ENCODE results near the gene MLPH.

The MLPH gene

DNA sequence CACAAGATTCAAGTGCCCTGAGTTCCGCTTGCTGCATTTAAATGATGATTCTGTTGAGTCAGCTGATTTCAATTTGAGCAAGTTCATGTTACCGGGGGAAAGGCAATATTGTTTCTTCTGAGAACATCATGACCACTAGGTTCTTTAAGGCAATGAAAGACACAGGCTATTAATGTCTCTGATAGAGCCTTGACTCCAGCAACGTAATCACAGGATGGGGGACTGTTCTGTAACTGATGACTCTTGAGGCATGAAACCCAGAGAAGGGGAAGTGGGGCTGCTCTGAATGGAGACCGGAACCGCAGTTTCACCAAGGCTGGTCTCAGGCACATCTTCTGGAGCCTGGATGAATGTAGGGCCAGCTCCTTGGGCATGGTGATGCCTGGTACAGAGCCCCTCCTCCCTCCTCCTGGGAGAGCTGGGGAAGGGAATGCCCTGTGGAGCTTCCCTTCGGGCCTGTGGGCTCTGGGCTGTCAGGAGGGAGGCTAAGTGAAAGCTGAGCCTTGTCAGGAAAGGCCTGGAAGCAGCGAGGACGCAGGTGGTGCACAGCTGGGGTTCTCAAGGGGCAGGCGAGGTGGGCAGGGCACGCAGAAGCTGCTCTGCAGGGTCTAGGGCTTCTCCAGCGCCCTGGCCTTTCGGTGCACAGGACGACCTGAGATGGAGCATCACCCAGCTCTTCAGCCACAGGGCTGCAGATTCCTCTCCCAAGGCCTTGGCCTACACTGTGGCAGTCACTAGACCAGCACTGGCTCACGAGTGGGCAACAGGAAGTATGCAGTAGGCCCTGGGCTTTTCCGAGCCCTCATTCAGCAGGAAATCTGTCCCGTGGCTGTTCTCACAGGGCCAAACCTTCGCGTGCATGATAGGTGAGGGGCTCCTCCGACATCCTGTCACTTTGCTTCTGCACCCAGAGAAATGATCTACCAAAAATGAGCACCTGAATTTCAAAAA lies 42.7 kb downstream of the MLPH start:
- DNase-seq, result no peak

- DNase-seq, result no peak
Measured at GRCh38 chr2:237530472-237531433, 43.7 kb downstream of the MLPH start.

- no peak for DNase-seq
Measured at GRCh38 chr2:237532160-237532559, 45.1 kb downstream of the MLPH start.

DNA sequence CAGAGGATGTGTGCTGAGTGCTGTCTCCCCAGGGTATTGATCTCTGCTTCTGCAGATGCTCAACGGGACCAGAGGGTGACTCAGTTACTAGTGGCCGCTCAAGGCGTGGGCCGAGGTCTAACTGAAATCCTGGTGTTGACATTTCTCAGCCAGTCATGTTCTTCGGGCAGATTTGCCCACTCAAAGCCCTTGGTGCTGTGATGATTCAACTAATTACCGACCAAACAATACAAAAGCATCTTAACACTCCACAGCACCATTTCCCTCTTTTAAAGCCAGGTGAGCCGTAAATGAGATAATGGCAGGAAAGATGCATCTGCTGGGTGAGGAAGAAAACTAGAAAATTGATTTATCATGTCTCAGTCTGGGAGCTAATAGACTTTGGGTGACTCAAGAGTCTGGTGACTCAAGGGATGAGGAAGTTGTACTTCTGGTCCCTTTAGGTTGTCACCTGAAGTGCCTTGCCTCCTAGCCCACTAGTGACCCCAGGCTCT lies 46.7 kb downstream of the MLPH start:
- no peak for DNase-seq

DNA sequence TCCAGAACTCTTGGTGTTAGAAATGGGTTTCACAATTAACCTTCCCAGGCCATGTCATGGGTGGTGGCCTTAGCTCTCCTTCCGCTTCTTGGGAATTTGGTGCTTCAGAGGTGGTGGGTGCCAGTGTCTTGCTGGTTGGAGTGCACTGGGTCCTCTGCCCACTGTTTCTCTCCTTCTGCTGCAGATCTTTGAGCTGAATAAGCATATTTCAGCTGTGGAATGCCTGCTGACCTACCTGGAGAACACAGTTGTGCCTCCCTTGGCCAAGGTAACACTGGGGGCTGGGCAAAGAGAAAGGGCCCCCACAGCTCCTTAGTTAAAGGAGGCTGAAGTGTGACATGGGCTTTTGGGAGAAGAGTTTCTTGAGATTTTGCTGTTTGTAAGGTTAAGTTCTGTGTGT lies 47.3 kb downstream of the MLPH start:
- no peak for DNase-seq

- DNase-seq, result no peak
Measured at GRCh38 chr2:237535385-237536082, 48.5 kb downstream of the MLPH start.

GRCh38 chr2:237536083-237536415 lies 49.0 kb downstream of the MLPH start:
- no peak for DNase-seq

GRCh38 chr2:237536617-237537016 lies 49.6 kb downstream of the MLPH start:
- no peak for DNase-seq

DNA sequence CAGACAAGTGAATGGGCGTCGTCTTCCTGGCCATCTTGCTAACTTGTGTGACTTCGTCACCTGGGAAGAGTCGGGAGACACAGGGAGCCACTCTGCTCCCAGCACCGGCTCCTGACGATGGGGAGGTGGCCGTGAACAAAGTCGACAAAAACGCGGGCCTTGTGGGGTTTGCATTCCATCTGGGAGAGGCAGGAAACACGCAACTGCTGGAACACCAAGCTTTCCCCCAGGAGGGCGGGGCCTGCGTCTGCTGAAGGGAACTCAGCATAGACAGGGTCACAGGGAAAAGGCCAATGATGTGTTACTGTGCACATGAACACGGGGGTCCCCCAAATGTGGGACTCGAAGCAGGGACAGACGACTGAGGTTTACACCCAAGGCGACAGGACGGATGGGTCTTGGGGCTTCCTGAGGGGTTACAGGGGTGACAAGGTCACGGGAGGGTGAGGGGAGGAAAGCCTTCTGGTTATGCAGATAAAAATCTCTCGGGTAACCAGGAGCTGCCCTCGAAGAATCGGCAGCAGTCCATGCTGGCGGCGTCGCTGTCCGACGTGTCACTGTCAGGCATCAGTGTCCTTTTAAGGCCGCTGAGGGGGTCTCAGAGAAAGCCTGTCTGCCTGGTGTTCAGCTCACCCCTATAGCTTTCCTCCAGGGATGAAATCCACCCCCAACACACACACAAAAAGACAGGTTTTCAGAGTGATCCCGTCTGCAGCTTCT lies 51.1 kb downstream of the MLPH start:
- no peak for DNase-seq

- no peak for DNase-seq
Measured at GRCh38 chr2:237538901-237539300, 51.9 kb downstream of the MLPH start.

GRCh38 chr2:237539681-237540080 lies 52.6 kb downstream of the MLPH start:
- no peak for DNase-seq

- DNase-seq, result peak; percentile 10
Measured at GRCh38 chr2:237540223-237540775, 53.2 kb downstream of the MLPH start.

- DNase-seq, result peak; percentile 71
Measured at GRCh38 chr2:237540823-237541222, 53.8 kb downstream of the MLPH start.

DNA sequence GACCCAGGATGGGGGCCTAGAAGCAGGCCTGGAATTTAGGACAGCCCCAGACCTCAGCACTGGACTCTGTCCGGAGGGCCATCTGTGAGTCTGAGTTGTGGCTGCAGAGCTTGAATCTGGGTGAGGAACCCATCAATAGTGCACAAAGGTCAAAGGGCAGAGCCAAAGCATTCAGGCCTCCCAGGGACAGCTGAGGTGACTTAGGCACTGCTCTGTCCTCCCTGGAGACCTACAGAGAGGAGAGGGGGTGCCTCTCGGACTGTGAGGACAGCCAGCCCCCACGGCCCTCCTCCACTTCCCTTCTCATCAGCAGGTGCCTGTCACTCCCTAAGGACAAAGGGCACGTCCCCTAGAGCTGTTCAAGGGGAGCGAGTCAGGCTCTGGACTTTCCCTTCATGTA lies 54.2 kb downstream of the MLPH start:
- no peak for DNase-seq

GRCh38 chr2:237542001-237542704 lies 55.1 kb downstream of the MLPH start:
- no peak for DNase-seq

DNA sequence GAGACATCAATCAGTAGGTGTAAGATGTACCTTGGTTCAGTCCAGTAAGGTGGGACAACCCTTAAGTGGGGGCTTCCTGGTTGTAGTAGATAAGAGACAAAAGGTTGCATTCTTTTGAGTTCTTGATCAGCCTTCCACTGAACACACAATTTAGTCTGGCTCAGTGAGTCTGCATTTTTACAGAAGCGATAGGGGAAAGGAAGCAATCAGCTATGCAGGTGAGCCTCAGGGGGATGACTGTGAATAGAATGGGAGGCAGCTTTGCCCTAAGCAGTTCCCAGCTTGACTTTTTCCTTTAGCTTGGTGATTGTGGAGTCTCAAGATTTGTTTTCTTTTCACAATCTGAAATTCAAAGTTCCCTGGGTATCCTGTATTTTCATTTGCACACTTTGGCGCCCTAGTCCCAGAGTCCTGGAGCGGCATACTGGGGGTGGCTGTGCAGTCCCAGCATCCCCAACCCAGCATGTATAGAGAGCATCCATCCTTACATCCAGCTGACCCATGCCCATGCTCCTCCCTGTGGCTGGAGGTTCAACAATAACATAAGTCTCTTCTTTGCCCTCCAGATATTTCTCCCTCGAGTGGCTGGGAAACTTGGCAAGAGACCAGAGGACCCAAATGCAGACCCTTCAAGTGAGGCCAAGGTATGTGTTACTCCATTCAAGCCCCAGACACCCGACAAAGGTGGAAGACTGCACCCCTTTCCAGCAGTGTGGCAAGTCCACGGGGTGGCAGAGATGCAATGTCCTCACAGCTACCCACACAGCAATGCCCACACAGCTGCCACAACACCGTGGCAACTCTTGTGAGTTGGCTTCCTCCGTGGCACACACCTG lies 59.2 kb downstream of the MLPH start:
- no peak for DNase-seq

DNA sequence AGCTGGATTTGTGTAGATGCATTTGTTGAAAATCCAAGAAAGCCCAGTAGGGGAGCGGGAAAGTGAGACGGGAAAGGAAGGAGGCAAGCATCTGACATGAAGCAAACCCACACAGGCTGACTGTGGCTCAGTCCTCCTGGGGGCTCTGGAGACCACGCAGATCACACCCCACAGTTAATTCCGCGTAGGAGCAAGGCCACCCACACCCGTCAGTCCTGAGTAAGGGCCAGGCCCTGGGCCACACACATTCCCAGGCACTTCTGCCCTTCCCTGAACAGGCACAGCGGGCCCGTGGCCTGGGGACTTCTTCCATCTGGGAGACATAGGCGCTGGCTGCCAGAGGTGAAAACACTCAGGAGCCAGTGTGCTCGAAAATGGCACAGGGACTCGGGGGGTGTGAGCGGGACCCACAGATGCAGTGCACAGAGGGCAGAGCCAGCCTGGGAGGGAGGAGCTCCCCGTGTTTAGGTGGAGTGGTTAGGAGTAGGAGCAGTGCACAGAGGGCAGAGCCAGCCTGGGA lies 59.9 kb downstream of the MLPH start:
- no peak for DNase-seq

GRCh38 chr2:237547841-237548416 lies 60.9 kb downstream of the MLPH start:
- no peak for DNase-seq

DNA sequence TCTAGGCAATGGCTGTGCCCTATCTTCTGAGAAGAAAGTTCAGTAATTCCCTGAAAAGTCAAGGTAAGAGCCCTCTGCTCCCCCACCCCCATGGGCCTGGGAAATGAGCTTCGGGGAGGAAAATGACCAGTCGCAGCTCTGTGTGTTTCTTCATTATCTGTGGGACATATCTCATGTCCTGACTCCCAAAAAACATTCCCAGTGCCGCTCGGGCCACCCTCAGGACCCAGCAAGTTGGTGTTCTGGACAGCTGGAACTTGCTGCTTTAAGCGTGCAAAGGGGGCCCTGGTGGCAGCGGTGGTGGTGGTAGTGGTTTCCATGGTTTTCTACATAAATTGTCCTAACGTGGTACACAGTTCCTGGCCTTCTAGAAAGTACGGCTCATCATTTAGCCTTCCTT lies 62.2 kb downstream of the MLPH start:
- DNase-seq, result no peak

Data from NCI-H1694 treated with DMSO at 0.1 percent for 48 hours (cell line).